GM23248 (cell line): ENCODE measurements around the gene PGAP3.
"Not testable (repeated sequence)": the region's sequence is repeated elsewhere in the genome, so short reads cannot be mapped to it uniquely, and the experiment has no call there.

Experiments used
- EZH2 ChIP-seq: fragments of 200-600 bp; sonication (generic); IDR thresholded peaks from 2 replicates; pipeline ENCODE4 v1.6.1; 2018; ENCODE audit warnings: antibody characterized with exemption, mild to moderate bottlenecking; ENCODE audit not compliant: insufficient read depth, poor library complexity, severe bottlenecking
- EZH2phosphoT487 ChIP-seq: fragments of 200-600 bp; sonication (generic); IDR thresholded peaks from 2 replicates; pipeline ENCODE4 v1.6.1; 2018; ENCODE audit warnings: antibody characterized with exemption, moderate library complexity, mild to moderate bottlenecking, low read depth; ENCODE audit not compliant: insufficient read depth

- TF ChIP-seq EZH2, EZH2phosphoT487: not testable (repeated sequence)
Measured at GRCh38 chr17:39725923-39726322, 38.1 kb upstream of the PGAP3 start.
